WTC11 (cell line): ENCODE results near the gene TIPARP. TPM values are rescaled to one million over a fixed set of nuclear protein-coding genes. Genes with fewer than 3 reads are reported as not detected.

ENCODE experiments used
- ATAC-seq: fragments of 200-7000 bp; cut with Tn5 transposase; 2 replicates; pipeline ENCODE4 v1.10.0; 2021; ENCODE audit warnings: mild to moderate bottlenecking, moderate library complexity
- CTCF ChIA-PET: fragments of 300-600 bp; sonication (Branson Sonifier 250); formaldehyde crosslinking; loops from one replicate; lab custom pipeline; 2021; ENCODE audit warnings: antibody characterized with exemption; lab: Charles Lee
- POLR2A ChIA-PET: fragments of 350-600 bp; sonication (Branson Sonifier 250); formaldehyde crosslinking; loops from one replicate; lab custom pipeline; 2021; ENCODE audit warnings: antibody characterized with exemption; lab: Charles Lee
- DNase-seq: peaks from one replicate; pipeline ENCODE4 v3.0.0; 2021; ENCODE audit warnings: low spot score
- H3K27ac Mint-ChIP-seq: 2 replicates; pipeline ENCODE4 v1.8.0; 2021; ENCODE audit warnings: mixed read lengths
- H3K27me3 Mint-ChIP-seq: 2 replicates; pipeline ENCODE4 v1.8.0; 2021; ENCODE audit warnings: low read depth, mild to moderate bottlenecking, moderate library complexity, mixed read lengths
- H3K36me3 Mint-ChIP-seq: 2 replicates; pipeline ENCODE4 v1.8.0; 2021; ENCODE audit warnings: mixed read lengths
- H3K4me1 Mint-ChIP-seq: 2 replicates; pipeline ENCODE4 v1.8.0; 2022; ENCODE audit warnings: mixed read lengths
- H3K4me3 Mint-ChIP-seq: 2 replicates; pipeline ENCODE4 v1.8.0; 2021; ENCODE audit warnings: mild to moderate bottlenecking, moderate library complexity, mixed read lengths
- H3K9me3 Mint-ChIP-seq: 2 replicates; pipeline ENCODE4 v1.8.0; 2021; ENCODE audit warnings: mixed read lengths
- FOXP1 ChIP-seq: sonication (generic); formaldehyde crosslinking; IDR thresholded peaks from 2 replicates; pipeline ENCODE4 v1.8.0; 2022; ENCODE audit warnings: missing genetic modification reagents, mild to moderate bottlenecking, moderate library complexity, borderline replicate concordance
- MYBL2 ChIP-seq: sonication (generic); formaldehyde crosslinking; IDR thresholded peaks from 2 replicates; pipeline ENCODE4 v1.8.1; 2023; ENCODE audit warnings: mild to moderate bottlenecking, moderate library complexity, missing genetic modification reagents
- NFE2L1 ChIP-seq: sonication (generic); formaldehyde crosslinking; IDR thresholded peaks from 2 replicates; pipeline ENCODE4 v1.8.1; 2023; ENCODE audit warnings: missing genetic modification reagents
- NR2C2 ChIP-seq: sonication (generic); formaldehyde crosslinking; IDR thresholded peaks from 2 replicates; pipeline ENCODE4 v1.8.0; 2022; ENCODE audit warnings: mild to moderate bottlenecking, missing genetic modification reagents
- NR3C1 ChIP-seq: sonication (generic); formaldehyde crosslinking; conservative IDR thresholded peaks from 2 replicates; pipeline ENCODE4 v1.8.1; 2023; ENCODE audit warnings: low read depth, mild to moderate bottlenecking, missing genetic modification reagents
- RORB ChIP-seq: fragments of 250-450 bp; sonication (Bioruptor Pico); IDR thresholded peaks from 2 replicates; pipeline ENCODE4 v1.9.0; 2021; ENCODE audit warnings: mild to moderate bottlenecking
- SMAD3 ChIP-seq: sonication (generic); formaldehyde crosslinking; IDR thresholded peaks from 2 replicates; pipeline ENCODE4 v1.8.0; 2022; ENCODE audit warnings: missing genetic modification reagents, mild to moderate bottlenecking, borderline replicate concordance
- SP1 ChIP-seq: sonication (generic); formaldehyde crosslinking; conservative IDR thresholded peaks from 2 replicates; pipeline ENCODE4 v1.8.1; 2022; ENCODE audit warnings: missing genetic modification reagents
- TEAD1 ChIP-seq: sonication (generic); formaldehyde crosslinking; IDR thresholded peaks from 2 replicates; pipeline ENCODE4 v1.8.0; 2022; ENCODE audit warnings: mild to moderate bottlenecking, missing genetic modification reagents
- ZBTB21 ChIP-seq: sonication (generic); formaldehyde crosslinking; IDR thresholded peaks from 2 replicates; pipeline ENCODE4 v1.8.1; 2023; ENCODE audit warnings: mild to moderate bottlenecking, missing genetic modification reagents, borderline replicate concordance
- ZNF232 ChIP-seq: sonication (generic); formaldehyde crosslinking; IDR thresholded peaks from 2 replicates; pipeline ENCODE4 v1.8.0; 2022; ENCODE audit warnings: mild to moderate bottlenecking, missing genetic modification reagents
- ZNF263 ChIP-seq: sonication (generic); formaldehyde crosslinking; IDR thresholded peaks from 2 replicates; pipeline ENCODE4 v1.8.1; 2022; ENCODE audit warnings: low read depth, mild to moderate bottlenecking, moderate library complexity, missing genetic modification reagents
- ZNF396 ChIP-seq: fragments of 250-450 bp; sonication (Bioruptor Pico); IDR thresholded peaks from 2 replicates; pipeline ENCODE4 v1.8.0; 2021; ENCODE audit warnings: mild to moderate bottlenecking, moderate library complexity, borderline replicate concordance
- total RNA-seq: library from RNA; stranded (reverse); gene quantifications from 3 replicates; pipeline ENCODE4 v1.2.3, GENCODE V29; 2021
- TF ChIP-seq, protein P1 (sequence below): sonication (generic); formaldehyde crosslinking; IDR thresholded peaks from 2 replicates; pipeline ENCODE4 v1.8.0; 2023; ENCODE audit warnings: missing genetic modification reagents
- TF ChIP-seq, protein P2 (sequence below): sonication (generic); formaldehyde crosslinking; IDR thresholded peaks from 2 replicates; pipeline ENCODE4 v1.8.1; 2022; ENCODE audit warnings: mild to moderate bottlenecking, moderate library complexity, missing genetic modification reagents
- TF ChIP-seq, protein P3 (sequence below): sonication (generic); formaldehyde crosslinking; IDR thresholded peaks from 2 replicates; pipeline ENCODE4 v1.8.0; 2023; ENCODE audit warnings: mild to moderate bottlenecking, missing genetic modification reagents
- TF ChIP-seq, protein P4 (sequence below): sonication (generic); formaldehyde crosslinking; IDR thresholded peaks from 2 replicates; pipeline ENCODE4 v1.8.0; 2022; ENCODE audit warnings: mild to moderate bottlenecking, missing genetic modification reagents
- TF ChIP-seq, protein P5 (sequence below): fragments of 250-450 bp; sonication (Bioruptor Pico); IDR thresholded peaks from 2 replicates; pipeline ENCODE4 v1.9.0; 2021; ENCODE audit warnings: mild to moderate bottlenecking

TIPARP gene
- total RNA-seq, 1 experiment from 2014 or later, result 5.6 TPM

DNA sequence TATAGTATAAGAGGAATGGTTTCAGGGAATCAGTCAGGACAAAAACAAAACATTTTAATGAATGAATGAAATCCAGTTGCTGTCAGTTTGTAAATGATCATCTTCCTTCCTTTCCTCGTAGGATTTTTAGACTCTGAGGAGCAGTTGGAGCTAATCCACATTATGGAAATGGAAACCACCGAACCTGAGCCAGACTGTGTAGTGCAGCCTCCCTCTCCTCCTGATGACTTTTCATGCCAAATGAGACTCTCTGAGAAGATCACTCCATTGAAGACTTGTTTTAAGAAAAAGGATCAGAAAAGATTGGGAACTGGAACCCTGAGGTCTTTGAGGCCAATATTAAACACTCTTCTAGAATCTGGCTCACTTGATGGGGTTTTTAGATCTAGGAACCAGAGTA lies 3.1 kb downstream of the TIPARP start (continued):
- TF ChIP-seq, protein P1, sequence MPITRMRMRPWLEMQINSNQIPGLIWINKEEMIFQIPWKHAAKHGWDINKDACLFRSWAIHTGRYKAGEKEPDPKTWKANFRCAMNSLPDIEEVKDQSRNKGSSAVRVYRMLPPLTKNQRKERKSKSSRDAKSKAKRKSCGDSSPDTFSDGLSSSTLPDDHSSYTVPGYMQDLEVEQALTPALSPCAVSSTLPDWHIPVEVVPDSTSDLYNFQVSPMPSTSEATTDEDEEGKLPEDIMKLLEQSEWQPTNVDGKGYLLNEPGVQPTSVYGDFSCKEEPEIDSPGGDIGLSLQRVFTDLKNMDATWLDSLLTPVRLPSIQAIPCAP (CRISPR knock-in tag), result no peak
- TF ChIP-seq TEAD1, result no peak
- TF ChIP-seq, protein P2, sequence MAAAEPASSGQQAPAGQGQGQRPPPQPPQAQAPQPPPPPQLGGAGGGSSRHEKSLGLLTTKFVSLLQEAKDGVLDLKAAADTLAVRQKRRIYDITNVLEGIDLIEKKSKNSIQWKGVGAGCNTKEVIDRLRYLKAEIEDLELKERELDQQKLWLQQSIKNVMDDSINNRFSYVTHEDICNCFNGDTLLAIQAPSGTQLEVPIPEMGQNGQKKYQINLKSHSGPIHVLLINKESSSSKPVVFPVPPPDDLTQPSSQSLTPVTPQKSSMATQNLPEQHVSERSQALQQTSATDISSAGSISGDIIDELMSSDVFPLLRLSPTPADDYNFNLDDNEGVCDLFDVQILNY, result no peak
- TF ChIP-seq, all 79 proteins: peak for 0

DNA sequence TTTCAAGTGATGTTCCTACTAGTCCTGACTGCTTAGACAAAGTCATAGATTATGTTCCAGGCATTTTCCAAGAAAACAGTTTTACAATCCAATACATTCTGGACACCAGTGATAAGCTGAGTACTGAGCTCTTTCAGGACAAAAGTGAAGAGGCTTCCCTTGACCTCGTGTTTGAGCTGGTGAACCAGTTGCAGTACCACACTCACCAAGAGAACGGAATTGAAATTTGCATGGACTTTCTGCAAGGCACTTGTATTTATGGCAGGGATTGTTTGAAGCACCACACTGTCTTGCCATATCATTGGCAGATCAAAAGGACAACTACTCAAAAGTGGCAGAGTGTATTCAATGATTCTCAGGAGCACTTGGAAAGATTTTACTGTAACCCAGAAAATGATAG lies 3.8 kb downstream of the TIPARP start:
- peaks cover 2% of the 10 kb centered on the region; the same call in 1 of the 2 replicates for H3K27me3 Mint-ChIP-seq
- CTCF ChIA-PET, result no interaction called here
- peaks cover 31% of the 10 kb centered on the region for H3K4me1 Mint-ChIP-seq
- peaks cover 20% of the 10 kb centered on the region for H3K36me3 Mint-ChIP-seq
- no peak for DNase-seq
- ATAC-seq, result no peak
- H3K4me3 Mint-ChIP-seq, result no peak overlapping the region
- POLR2A ChIA-PET, result no interaction called here
- H3K9me3 Mint-ChIP-seq, result no peaks in the 10 kb centered on the region
- TF ChIP-seq NFE2L1, result no peak
- TF ChIP-seq NR3C1 (CRISPR knock-in tag), result no peak
- TF ChIP-seq, protein P1 (CRISPR knock-in tag), result no peak
- no peak for TF ChIP-seq ZNF263 (CRISPR knock-in tag)
- no peak for TF ChIP-seq NR2C2
- no peak for TF ChIP-seq ZNF396 (CRISPR knock-in tag)
- TF ChIP-seq SP1 (CRISPR knock-in tag), result no peak
- TF ChIP-seq FOXP1 (CRISPR knock-in tag), result no peak
- TF ChIP-seq ZBTB21 (CRISPR knock-in tag), result no peak
- TF ChIP-seq, protein P3, sequence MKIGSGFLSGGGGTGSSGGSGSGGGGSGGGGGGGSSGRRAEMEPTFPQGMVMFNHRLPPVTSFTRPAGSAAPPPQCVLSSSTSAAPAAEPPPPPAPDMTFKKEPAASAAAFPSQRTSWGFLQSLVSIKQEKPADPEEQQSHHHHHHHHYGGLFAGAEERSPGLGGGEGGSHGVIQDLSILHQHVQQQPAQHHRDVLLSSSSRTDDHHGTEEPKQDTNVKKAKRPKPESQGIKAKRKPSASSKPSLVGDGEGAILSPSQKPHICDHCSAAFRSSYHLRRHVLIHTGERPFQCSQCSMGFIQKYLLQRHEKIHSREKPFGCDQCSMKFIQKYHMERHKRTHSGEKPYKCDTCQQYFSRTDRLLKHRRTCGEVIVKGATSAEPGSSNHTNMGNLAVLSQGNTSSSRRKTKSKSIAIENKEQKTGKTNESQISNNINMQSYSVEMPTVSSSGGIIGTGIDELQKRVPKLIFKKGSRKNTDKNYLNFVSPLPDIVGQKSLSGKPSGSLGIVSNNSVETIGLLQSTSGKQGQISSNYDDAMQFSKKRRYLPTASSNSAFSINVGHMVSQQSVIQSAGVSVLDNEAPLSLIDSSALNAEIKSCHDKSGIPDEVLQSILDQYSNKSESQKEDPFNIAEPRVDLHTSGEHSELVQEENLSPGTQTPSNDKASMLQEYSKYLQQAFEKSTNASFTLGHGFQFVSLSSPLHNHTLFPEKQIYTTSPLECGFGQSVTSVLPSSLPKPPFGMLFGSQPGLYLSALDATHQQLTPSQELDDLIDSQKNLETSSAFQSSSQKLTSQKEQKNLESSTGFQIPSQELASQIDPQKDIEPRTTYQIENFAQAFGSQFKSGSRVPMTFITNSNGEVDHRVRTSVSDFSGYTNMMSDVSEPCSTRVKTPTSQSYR (CRISPR knock-in tag), result no peak
- TF ChIP-seq RORB (CRISPR knock-in tag), result no peak
- TF ChIP-seq SMAD3, result no peak
- TF ChIP-seq, protein P4, sequence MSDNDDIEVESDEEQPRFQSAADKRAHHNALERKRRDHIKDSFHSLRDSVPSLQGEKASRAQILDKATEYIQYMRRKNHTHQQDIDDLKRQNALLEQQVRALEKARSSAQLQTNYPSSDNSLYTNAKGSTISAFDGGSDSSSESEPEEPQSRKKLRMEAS (CRISPR knock-in tag), result no peak
- TF ChIP-seq, protein P2, result no peak
- TF ChIP-seq, protein P5, sequence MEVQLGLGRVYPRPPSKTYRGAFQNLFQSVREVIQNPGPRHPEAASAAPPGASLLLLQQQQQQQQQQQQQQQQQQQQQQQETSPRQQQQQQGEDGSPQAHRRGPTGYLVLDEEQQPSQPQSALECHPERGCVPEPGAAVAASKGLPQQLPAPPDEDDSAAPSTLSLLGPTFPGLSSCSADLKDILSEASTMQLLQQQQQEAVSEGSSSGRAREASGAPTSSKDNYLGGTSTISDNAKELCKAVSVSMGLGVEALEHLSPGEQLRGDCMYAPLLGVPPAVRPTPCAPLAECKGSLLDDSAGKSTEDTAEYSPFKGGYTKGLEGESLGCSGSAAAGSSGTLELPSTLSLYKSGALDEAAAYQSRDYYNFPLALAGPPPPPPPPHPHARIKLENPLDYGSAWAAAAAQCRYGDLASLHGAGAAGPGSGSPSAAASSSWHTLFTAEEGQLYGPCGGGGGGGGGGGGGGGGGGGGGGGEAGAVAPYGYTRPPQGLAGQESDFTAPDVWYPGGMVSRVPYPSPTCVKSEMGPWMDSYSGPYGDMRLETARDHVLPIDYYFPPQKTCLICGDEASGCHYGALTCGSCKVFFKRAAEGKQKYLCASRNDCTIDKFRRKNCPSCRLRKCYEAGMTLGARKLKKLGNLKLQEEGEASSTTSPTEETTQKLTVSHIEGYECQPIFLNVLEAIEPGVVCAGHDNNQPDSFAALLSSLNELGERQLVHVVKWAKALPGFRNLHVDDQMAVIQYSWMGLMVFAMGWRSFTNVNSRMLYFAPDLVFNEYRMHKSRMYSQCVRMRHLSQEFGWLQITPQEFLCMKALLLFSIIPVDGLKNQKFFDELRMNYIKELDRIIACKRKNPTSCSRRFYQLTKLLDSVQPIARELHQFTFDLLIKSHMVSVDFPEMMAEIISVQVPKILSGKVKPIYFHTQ, result no peak
- TF ChIP-seq MYBL2 (CRISPR knock-in tag), result no peak
- TF ChIP-seq ZNF232 (CRISPR knock-in tag), result no peak
- TF ChIP-seq, all 79 proteins: peak for 0
- no peak overlapping the region for H3K27ac Mint-ChIP-seq
